ENCODE measurements around the gene SPACA5B.
"Not testable (repeated sequence)": the region's sequence is repeated elsewhere in the genome, so short reads cannot be mapped to it uniquely, and the experiment has no call there.

SPACA5B gene

DNA sequence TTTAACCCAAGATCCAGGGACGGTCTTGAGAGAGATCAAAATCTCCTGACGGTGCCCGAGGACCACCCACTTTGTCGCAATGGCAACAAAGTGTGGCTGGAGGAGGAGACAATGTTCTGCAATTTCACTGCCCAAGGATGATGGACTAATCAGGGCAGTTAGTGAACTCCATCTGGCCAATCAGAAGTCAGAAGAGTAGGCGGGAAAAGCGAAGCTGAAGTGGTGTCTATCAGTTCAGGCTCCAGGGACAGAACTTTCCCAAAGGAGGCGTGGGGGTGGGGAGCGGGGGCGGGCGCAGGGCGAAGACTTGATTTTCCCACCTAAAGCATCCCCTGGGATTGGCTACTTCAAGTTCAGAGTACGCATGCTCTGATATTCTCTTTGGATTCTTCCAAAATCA is 25.6 kb downstream of the SPACA5B start:
- Histone ChIP-seq H3K9me3 (ENCODE audit: insufficient read depth, low read length) (no peaks in the 10 kb centered on the region), H3K4me3 (ENCODE audit: insufficient read length, low read depth) (no peak overlapping the region), H3K36me3 (ENCODE audit: insufficient read depth, insufficient read length, low read length) (no peaks in the 10 kb centered on the region), H3K9ac (ENCODE audit: insufficient read length, low read depth) (no peak overlapping the region), H3K4me1 (ENCODE audit: insufficient read depth, insufficient read length) (no peaks in the 10 kb centered on the region), H3K27me3 (ENCODE audit: insufficient read depth, insufficient read length) (no peaks in the 10 kb centered on the region)
- TF ChIP-seq ZNF274 (IDR thresholded peaks at IDR 0.05; ENCODE audit: low read depth, low read length) = no peak
- TF ChIP-seq YY1 (IDR thresholded peaks at IDR 0.05; ENCODE audit: insufficient read depth, insufficient read length) = no peak
- TF ChIP-seq SUZ12 (IDR thresholded peaks at IDR 0.05; ENCODE audit: extremely low read depth, insufficient read depth, insufficient read length) = no peak
- DNase-seq (ENCODE audit: low read depth, low spot score) = no peak

DNA sequence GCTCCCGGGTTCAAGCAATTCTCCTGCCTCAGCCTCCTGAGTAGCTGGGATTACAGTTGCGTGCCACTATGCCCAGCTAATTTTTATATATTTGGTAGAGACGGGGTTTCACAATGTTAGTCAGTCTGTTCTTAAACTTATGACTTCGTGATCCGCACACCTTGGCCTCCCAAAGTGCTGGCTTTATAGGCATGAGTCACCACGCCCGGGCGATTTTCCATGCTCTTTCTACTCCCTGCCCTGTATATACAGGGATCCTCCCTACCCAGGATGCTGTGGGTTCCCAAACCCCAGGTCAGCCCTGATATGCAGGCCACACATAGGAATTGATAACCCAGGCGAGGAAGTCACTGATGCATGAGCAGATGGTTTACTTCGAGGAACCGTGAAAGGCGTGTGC is 34.8 kb downstream of the SPACA5B start:
- TF ChIP-seq YY1 (IDR thresholded peaks at IDR 0.05; ENCODE audit: insufficient read depth, insufficient read length) (no peak), SUZ12 (IDR thresholded peaks at IDR 0.05; ENCODE audit: extremely low read depth, insufficient read depth, insufficient read length) (no peak), ZNF274 (IDR thresholded peaks at IDR 0.05; ENCODE audit: low read depth, low read length) (no peak)
- DNase-seq (ENCODE audit: low read depth, low spot score) = no peak
- Histone ChIP-seq H3K27me3 (ENCODE audit: insufficient read depth, insufficient read length) (no peaks in the 10 kb centered on the region), H3K4me3 (ENCODE audit: insufficient read length, low read depth) (no peak overlapping the region), H3K36me3 (ENCODE audit: insufficient read depth, insufficient read length, low read length) (no peaks in the 10 kb centered on the region), H3K9ac (ENCODE audit: insufficient read length, low read depth) (no peak overlapping the region), H3K4me1 (ENCODE audit: insufficient read depth, insufficient read length) (no peaks in the 10 kb centered on the region), H3K9me3 (ENCODE audit: insufficient read depth, low read length) (no peaks in the 10 kb centered on the region)

DNA sequence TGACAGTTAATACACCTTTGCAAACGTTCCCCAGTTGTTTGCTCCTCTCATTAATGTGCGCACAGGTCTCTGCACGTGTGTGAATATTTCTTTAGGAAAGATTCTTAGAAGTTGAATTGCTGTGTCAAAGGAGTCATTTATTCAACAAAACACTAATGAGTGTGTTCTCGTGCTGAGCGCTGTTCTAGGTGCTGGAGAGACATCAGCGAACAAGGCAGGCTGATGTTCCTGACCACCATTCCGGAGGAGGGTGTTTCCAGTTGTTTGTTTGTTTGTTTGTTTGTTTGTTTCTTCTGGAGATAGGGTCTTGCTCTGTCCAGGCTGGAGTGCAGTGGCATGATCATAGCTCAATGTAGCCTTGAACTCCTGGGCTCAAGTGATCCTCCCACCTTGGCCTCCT is 35.9 kb downstream of the SPACA5B start:
- not testable (repeated sequence) for H3K27me3 ChIP-seq (ENCODE audit: insufficient read depth, insufficient read length); H3K4me3 ChIP-seq (ENCODE audit: insufficient read length, low read depth); H3K9ac ChIP-seq (ENCODE audit: insufficient read length, low read depth); H3K9me3 ChIP-seq (ENCODE audit: insufficient read depth, low read length); DNase-seq (ENCODE audit: low read depth, low spot score); H3K4me1 ChIP-seq (ENCODE audit: insufficient read depth, insufficient read length); H3K36me3 ChIP-seq (ENCODE audit: insufficient read depth, insufficient read length, low read length)

DNA sequence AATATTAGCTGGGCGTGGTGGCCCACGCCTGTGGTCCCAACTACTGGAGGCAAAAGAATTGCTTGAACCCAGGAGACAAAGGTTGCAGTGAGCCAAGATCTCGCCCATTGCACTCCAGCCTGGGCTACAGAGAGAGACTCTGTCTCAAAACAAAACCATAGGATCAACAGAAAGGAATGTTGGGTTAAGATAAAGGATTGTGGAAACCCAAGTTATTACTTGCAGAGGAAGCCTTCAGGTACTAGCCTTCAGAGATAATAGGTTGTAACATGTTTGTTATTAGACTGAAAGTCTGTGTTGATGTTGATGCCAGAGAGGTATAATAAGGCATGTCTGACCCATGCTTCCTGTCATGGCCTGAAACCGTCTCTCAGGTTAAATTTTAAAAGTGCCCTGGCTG is 49.3 kb downstream of the SPACA5B start:
- Histone ChIP-seq H3K9me3 (ENCODE audit: insufficient read depth, low read length) (no peaks in the 10 kb centered on the region), H3K4me1 (ENCODE audit: insufficient read depth, insufficient read length) (peaks cover 2% of the 10 kb centered on the region), H3K9ac (ENCODE audit: insufficient read length, low read depth) (no peak overlapping the region), H3K27me3 (ENCODE audit: insufficient read depth, insufficient read length) (no peaks in the 10 kb centered on the region), H3K4me3 (ENCODE audit: insufficient read length, low read depth) (no peak overlapping the region), H3K36me3 (ENCODE audit: insufficient read depth, insufficient read length, low read length) (no peaks in the 10 kb centered on the region)
- DNase-seq (ENCODE audit: low read depth, low spot score) = no peak
- TF ChIP-seq SUZ12 (IDR thresholded peaks at IDR 0.05; ENCODE audit: extremely low read depth, insufficient read depth, insufficient read length) (no peak), ZNF274 (IDR thresholded peaks at IDR 0.05; ENCODE audit: low read depth, low read length) (no peak), YY1 (IDR thresholded peaks at IDR 0.05; ENCODE audit: insufficient read depth, insufficient read length) (no peak)

DNA sequence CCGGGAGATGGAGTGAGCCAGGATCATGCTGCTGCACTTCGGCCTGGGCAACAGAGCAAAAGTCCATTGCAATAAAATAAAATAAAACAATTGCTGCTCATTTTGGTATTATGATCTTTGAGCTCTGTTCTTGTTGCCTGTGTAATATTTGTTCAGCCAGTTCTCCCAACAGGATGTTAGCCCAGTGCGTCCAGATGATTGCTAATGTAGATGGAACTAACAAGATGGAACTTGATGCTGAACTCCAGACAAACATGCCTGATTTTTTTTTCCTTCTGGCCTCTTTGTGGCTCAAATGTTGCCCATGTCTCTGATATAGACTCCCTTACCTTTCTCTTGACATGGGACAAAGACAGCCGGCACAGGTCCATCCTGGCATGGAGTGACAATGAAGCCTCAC is 50.4 kb downstream of the SPACA5B start:
- H3K9me3 ChIP-seq (ENCODE audit: insufficient read depth, low read length) = no peaks in the 10 kb centered on the region
- DNase-seq (ENCODE audit: low read depth, low spot score) = no peak
- H3K4me3 ChIP-seq (ENCODE audit: insufficient read length, low read depth) = no peak overlapping the region
- H3K27me3 ChIP-seq (ENCODE audit: insufficient read depth, insufficient read length) = no peaks in the 10 kb centered on the region
- no peak for TF ChIP-seq ZNF274 (IDR thresholded peaks at IDR 0.05; ENCODE audit: low read depth, low read length)
- TF ChIP-seq YY1 (IDR thresholded peaks at IDR 0.05; ENCODE audit: insufficient read depth, insufficient read length) = no peak
- TF ChIP-seq SUZ12 (IDR thresholded peaks at IDR 0.05; ENCODE audit: extremely low read depth, insufficient read depth, insufficient read length) = no peak
- H3K36me3 ChIP-seq (ENCODE audit: insufficient read depth, insufficient read length, low read length) = no peaks in the 10 kb centered on the region
- H3K9ac ChIP-seq (ENCODE audit: insufficient read length, low read depth) = no peak overlapping the region
- peaks cover 2% of the 10 kb centered on the region for H3K4me1 ChIP-seq (ENCODE audit: insufficient read depth, insufficient read length)

DNA sequence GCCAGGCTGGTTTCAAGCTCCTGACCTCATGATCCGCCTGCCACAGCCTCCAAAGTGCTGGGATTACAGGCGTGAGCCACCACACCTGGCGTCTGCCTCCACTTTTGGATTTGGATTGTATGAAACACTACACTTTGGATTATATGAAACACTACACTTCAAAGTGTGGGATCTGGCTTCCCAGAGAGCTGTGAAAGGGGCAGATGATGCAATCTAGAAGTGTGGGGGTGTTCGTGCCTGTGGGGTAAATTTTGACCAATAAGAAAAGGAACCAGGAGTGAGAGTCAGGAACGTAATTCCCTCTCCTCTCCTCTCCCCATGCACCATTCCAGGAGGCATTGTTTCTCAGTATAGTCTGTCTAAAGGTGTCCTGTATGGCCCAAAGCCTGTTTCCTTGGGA is 51.5 kb downstream of the SPACA5B start:
- not testable (repeated sequence) for H3K36me3 ChIP-seq (ENCODE audit: insufficient read depth, insufficient read length, low read length); H3K9ac ChIP-seq (ENCODE audit: insufficient read length, low read depth); H3K4me1 ChIP-seq (ENCODE audit: insufficient read depth, insufficient read length); DNase-seq (ENCODE audit: low read depth, low spot score); H3K9me3 ChIP-seq (ENCODE audit: insufficient read depth, low read length); H3K27me3 ChIP-seq (ENCODE audit: insufficient read depth, insufficient read length); H3K4me3 ChIP-seq (ENCODE audit: insufficient read length, low read depth)
